Pancreas (tissue), 10 donors: ENCODE results near the gene BNC1. TPM values are rescaled to one million over a fixed set of nuclear protein-coding genes. Genes with fewer than 3 reads are reported as not detected.

Experiments
- ATAC-seq, 4 donors: fragments of 200-7000 bp; cut with Tn5 transposase; one replicate each; pipeline versions ENCODE4 v1.8.0 to v1.9.1; 2020; ENCODE audit warnings: mild to moderate bottlenecking in 4 of 4, moderate library complexity in 4 of 4
- DNase-seq, 6 donors: peaks; one replicate each; pipeline ENCODE4 v3.0.0-alpha.2; 2020
- FAIRE-seq: peaks from 2 replicates; lab custom pipeline; 2012; peaks lifted over from hg19 to GRCh38; lab: Jason Lieb, UNC
- H3K27ac ChIP-seq, 4 donors: fragments of 200-600 bp; sonication (generic); 1 replicate in 3 of 4; 2 replicates in 1 of 4; pipeline versions ENCODE4 v1.5.0 to v1.8.0; 2020
- H3K27me3 ChIP-seq, 4 donors: fragments of 200-600 bp; one replicate each; pipeline ENCODE4 v1.8.0; 2021
- H3K36me3 ChIP-seq, 3 donors: fragments of 200-600 bp; sonication (generic) in 1 of 3; one replicate each; pipeline versions ENCODE4 v1.5.0 to v1.8.0; 2020 to 2021
- H3K4me1 ChIP-seq, 3 donors: fragments of 200-600 bp; one replicate each; pipeline ENCODE4 v1.8.0; 2021
- H3K4me3 ChIP-seq, 4 donors: fragments of 200-600 bp; sonication (generic) in 2 of 4; one replicate each; pipeline versions ENCODE4 v1.5.0 to v1.8.0; 2020 to 2021
- H3K9me3 ChIP-seq, 4 donors: fragments of 200-600 bp; one replicate each; pipeline ENCODE4 v1.8.0; 2021
- WGBS, 2 donors: extraction: QIAGEN DNeasy Blood & Tissue Kit; methylation state at CpG; one replicate each; pipeline ENCODE4 v1.1.7; 2013; 5-methylcytosine and 5-hydroxymethylcytosine counted together
- intact Hi-C, 3 donors: fragments of 100-400 bp; cut with DNase I; formaldehyde crosslinking; loops; one replicate each; pipeline versions ENCODE4 v1.11.1 to v1.14.2; 2022
- polyA plus RNA-seq, 2 donors: library from polyadenylated mRNA; stranded (reverse); fragments of 200-250 nt; gene quantifications; one replicate each; pipeline ENCODE4 v1.2.3, GENCODE V29; 2013
- total RNA-seq, 6 donors: library from RNA; stranded (reverse); fragmentation: NEBNext Ultra II Directional in 4 of 6; extraction: Animal tissue kit (Norgen Biotek cat#: 25700) in 4 of 6; gene quantifications; one replicate each; pipeline versions ENCODE4 v1.2.1 to v1.2.4, GENCODE V29; 2021 to 2023
- TF ChIP-seq, protein P1 (sequence below), 4 donors: fragments of 200-600 bp; sonication (generic) in 3 of 4; IDR thresholded peaks; one replicate each; pipeline versions ENCODE4 v1.5.0 to v1.8.0; 2021; ENCODE audit warnings: antibody characterized with exemption in 4 of 4
- donor health status: healthy with polysubstance abuse.
- donor health status: DM: no; HTN: no; CAD: no; lungs with moderate emphysema.
- donor health status: DM: no; HTN: no; CAD: no.
- donor health status: control.
- donor health status: control.
- donor health status: Bipolar disorder and iron deficiency.
- donor health status: DM: yes; HTN: yes; CAD: no.
- donor health status: DM: no; HTN: no; CAD: no.
- donor health status: DM: no; HTN: no; CAD: no.
- donor health status: DM: yes; HTN: yes; CAD: no.

BNC1 gene
- total and polyA plus RNA-seq, 8 donors: 0.02 to 0.42 (median 0.06) TPM; not detected in 5

DNA sequence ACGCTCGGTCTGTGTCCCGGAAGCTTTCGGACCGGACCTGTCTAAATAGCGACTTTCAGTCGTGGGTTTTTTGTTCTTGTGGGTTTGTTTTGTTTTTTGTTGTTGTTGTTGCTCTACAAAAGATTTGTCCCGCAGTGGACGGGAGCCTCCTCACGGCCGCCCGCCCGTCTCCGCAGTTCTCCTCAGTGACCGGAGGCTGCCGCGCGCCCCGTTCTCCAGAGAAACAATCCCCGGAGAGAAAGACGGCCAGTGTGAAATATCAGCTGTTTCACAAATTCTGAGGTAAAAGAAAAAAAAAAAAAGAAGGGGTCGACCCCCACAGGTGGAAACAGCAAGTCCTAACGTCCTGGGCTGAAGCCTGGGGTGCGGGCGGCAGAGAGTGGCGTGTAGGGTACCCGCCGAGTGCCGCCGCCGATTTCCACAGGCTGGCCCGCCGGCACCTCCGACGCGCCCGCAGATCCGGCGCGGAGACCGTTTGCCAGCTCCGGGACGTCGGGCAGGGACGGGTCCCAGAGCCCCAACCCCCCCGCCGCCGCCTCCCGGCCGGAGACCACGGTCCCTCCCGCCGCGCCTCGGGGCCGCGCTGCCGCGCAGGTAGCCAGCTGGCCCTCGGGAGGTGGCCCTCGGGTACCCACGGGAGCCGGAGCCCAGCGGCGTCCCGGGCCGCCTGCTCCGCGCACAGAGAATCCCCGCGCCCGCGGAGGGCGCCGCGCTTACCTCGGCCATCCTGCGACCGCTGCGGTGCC is 478 bp downstream of the BNC1 start:
- WGBS, 2 donors: 7% methylated on average over 50 to 80 of the region's 80 CpGs
- ATAC-seq (peak in 3 of 4 donors; percentile 39 to 56 (median 41)), FAIRE-seq (no peak), DNase-seq (peak in 3 of 6 donors; percentile 24 to 60 (median 55))
- Histone ChIP-seq H3K27me3 (peaks cover 0 to 29% (median 13%) of the 10 kb centered on the region in 4 donors), H3K4me1 (no peaks in the 10 kb centered on the region), H3K4me3 (peak overlapping the region in 3 of 4 donors; percentile 24 to 48 (median 30)), H3K9me3 (no peaks in the 10 kb centered on the region), H3K36me3 (no peaks in the 10 kb centered on the region), H3K27ac (no peak overlapping the region)
- intact Hi-C loops: no loop called here
- TF ChIP-seq, protein P1, sequence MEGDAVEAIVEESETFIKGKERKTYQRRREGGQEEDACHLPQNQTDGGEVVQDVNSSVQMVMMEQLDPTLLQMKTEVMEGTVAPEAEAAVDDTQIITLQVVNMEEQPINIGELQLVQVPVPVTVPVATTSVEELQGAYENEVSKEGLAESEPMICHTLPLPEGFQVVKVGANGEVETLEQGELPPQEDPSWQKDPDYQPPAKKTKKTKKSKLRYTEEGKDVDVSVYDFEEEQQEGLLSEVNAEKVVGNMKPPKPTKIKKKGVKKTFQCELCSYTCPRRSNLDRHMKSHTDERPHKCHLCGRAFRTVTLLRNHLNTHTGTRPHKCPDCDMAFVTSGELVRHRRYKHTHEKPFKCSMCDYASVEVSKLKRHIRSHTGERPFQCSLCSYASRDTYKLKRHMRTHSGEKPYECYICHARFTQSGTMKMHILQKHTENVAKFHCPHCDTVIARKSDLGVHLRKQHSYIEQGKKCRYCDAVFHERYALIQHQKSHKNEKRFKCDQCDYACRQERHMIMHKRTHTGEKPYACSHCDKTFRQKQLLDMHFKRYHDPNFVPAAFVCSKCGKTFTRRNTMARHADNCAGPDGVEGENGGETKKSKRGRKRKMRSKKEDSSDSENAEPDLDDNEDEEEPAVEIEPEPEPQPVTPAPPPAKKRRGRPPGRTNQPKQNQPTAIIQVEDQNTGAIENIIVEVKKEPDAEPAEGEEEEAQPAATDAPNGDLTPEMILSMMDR (IDR thresholded peaks at IDR 0.05): no peak

DNA sequence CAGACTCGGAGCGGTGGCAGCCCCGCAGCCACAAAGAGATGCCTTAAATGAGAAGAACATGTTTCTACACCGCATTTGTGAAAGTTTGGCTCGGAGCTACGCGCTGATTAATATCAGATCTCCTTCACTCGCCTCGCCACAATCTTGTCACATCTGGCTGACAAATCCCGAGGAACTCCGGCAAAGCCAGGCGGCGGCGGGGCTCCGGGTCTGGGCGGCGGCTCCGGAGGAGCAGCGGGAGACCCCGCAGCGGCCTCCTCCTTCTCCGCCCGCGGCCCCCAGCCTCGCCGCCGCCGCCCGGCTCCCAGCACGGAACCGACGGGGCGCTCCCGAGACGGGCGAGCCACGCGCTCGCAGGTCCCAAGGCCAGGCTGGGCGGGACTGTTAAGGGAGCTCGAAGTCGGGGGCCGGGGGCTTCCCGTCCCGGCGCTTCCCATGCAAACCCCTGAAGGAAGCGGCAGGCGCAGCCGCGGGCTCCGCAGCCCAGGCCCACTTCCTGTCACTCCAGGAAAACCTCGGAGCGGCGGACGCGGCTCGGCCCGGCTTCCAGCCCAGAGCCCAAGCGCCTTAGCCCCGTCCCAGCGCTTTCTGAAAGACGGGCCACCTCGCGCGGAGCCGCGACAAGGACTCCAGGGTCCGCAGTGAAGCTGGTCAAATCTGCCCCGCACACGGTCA is 1.2 kb downstream of the BNC1 start:
- Histone ChIP-seq H3K27ac (no peak overlapping the region), H3K4me1 (no peaks in the 10 kb centered on the region), H3K36me3 (no peaks in the 10 kb centered on the region), H3K4me3 (peak overlapping the region in 3 of 4 donors; percentile 24 to 48 (median 30)), H3K27me3 (peaks cover 0 to 29% (median 15%) of the 10 kb centered on the region in 4 donors), H3K9me3 (no peaks in the 10 kb centered on the region)
- TF ChIP-seq, protein P1 (IDR thresholded peaks at IDR 0.05): no peak
- peak in 3 of 6 donors; percentile 21 to 70 (median 68) for DNase-seq
- FAIRE-seq: no peak
- peak in 3 of 4 donors; percentile 59 to 72 (median 71) for ATAC-seq
- 8 to 10% methylated on average over 51 to 70 of the region's 70 CpGs for WGBS, 2 donors
- intact Hi-C loops: no loop called here

DNA sequence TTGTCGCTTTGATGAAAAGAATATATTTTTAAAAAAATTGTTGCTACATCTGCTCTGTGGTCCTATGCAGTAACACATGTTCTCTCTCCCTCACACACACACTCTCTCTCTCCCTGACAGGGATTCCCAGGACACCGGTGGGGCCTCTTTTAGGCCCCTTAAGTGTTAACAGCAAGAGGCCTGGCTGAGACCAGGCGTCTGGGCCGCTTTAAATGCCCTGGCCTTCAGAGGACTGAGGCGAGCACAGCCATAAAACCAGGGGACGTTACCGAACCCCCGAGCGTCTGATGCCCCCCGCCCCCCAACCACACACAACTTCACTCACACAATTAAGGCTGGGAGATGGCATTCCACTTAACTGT is 1.7 kb downstream of the BNC1 start:
- peaks cover 0 to 33% (median 15%) of the 10 kb centered on the region in 4 donors for H3K27me3 ChIP-seq
- H3K4me1 ChIP-seq: no peaks in the 10 kb centered on the region
- no peak overlapping the region for H3K27ac ChIP-seq
- DNase-seq (no peak), ATAC-seq (no peak), FAIRE-seq (no peak)
- TF ChIP-seq, protein P1 (IDR thresholded peaks at IDR 0.05): no peak
- WGBS, 2 donors: 37% methylated on average over 10 of the region's 10 CpGs
- H3K4me3 ChIP-seq: peak overlapping the region in 1 of 4 donors; percentile 48
- H3K36me3 ChIP-seq: no peaks in the 10 kb centered on the region
- intact Hi-C loops: no loop called here
- H3K9me3 ChIP-seq: no peaks in the 10 kb centered on the region

DNA sequence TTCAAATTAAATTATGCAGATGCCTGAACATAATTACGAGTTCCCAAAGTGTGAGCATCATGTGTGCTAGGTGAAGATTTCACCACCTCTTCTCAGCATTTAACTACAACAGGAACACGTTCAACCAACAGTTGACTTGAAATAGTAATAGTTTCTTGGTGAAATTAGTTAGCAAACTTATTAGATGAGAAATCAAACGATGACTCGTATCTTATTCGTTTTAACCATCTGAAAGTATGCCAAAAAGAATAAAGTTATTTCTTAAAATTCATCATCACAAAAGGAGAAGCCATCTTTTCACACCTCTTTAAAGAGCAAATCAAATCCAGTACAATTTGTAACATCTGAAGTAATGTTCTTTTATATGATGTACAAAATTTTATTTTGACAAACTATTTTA is 2.3 kb downstream of the BNC1 start:
- no peak for DNase-seq
- no peaks in the 10 kb centered on the region for H3K36me3 ChIP-seq
- H3K27ac ChIP-seq: no peak overlapping the region
- no peak for ATAC-seq
- H3K4me3 ChIP-seq: no peak overlapping the region
- no peaks in the 10 kb centered on the region for H3K4me1 ChIP-seq
- no peaks in the 10 kb centered on the region for H3K9me3 ChIP-seq
- FAIRE-seq: no peak
- peaks cover 0 to 33% (median 15%) of the 10 kb centered on the region in 4 donors for H3K27me3 ChIP-seq
- 78 to 87% methylated on average over 5 of the region's 5 CpGs for WGBS, 2 donors
- TF ChIP-seq, protein P1 (IDR thresholded peaks at IDR 0.05): no peak
- intact Hi-C loops: no loop called here
